D721Med (cell line): Measurements from ENCODE around the gene TRIOBP.

ENCODE experiments used
- DNase-seq: peaks from one replicate; pipeline ENCODE4 v3.0.0; 2011; ENCODE audit warnings: low spot score; ENCODE audit not compliant: insufficient read length
- FAIRE-seq: peaks from 2 replicates; lab custom pipeline; 2011; peaks lifted over from hg19 to GRCh38; lab: Jason Lieb, UNC
- CTCF ChIP-seq: IDR thresholded peaks from 2 replicates; pipeline ENCODE4 v1.5.1; 2012; ENCODE audit warnings: mild to moderate bottlenecking, control low read depth; ENCODE audit not compliant: insufficient read depth; ENCODE audit errors: missing control alignments

Gene TRIOBP

GRCh38 chr22:37672206-37672919 lies 24.5 kb upstream of the TRIOBP start:
- DNase-seq, result no peak
- FAIRE-seq, result no peak

GRCh38 chr22:37672920-37673455 lies 23.9 kb upstream of the TRIOBP start:
- no peak for TF ChIP-seq CTCF
- no peak for FAIRE-seq
- no peak for DNase-seq

More at GRCh38 chr22:37672206-37672919, 24.5 kb upstream of the TRIOBP start:
- TF ChIP-seq CTCF, result no peak

GRCh38 chr22:37674248-37674647 lies 22.6 kb upstream of the TRIOBP start:
- FAIRE-seq, result no peak
- no peak for DNase-seq
- no peak for TF ChIP-seq CTCF

- no peak for TF ChIP-seq CTCF
- no peak for DNase-seq
- FAIRE-seq, result no peak
Measured at GRCh38 chr22:37674951-37675929, 21.6 kb upstream of the TRIOBP start, which contains the start of gene LGALS1. TSS of gene LGALS1 (plus strand) at chr22:37675636. CDS start at chr22:37675703, 67 bp downstream.

- FAIRE-seq (no peak), DNase-seq (no peak)
- no peak for TF ChIP-seq CTCF
Measured at GRCh38 chr22:37675930-37676735, 20.7 kb upstream of the TRIOBP start.

- TF ChIP-seq CTCF, result no peak
- FAIRE-seq (no peak), DNase-seq (no peak)
Measured at GRCh38 chr22:37676736-37677492, 19.9 kb upstream of the TRIOBP start.
